ELF-1 (cell line): Measurements from ENCODE around the gene OR2S2.
"Not testable (repeated sequence)": the region's sequence is repeated elsewhere in the genome, so short reads cannot be mapped to it uniquely, and the experiment has no call there.

Source experiments
- DNase-seq: peaks from one replicate; pipeline ENCODE4 v3.0.0-alpha.2; 2016; ENCODE audit warnings: low read depth, low spot score

OR2S2 gene

DNA sequence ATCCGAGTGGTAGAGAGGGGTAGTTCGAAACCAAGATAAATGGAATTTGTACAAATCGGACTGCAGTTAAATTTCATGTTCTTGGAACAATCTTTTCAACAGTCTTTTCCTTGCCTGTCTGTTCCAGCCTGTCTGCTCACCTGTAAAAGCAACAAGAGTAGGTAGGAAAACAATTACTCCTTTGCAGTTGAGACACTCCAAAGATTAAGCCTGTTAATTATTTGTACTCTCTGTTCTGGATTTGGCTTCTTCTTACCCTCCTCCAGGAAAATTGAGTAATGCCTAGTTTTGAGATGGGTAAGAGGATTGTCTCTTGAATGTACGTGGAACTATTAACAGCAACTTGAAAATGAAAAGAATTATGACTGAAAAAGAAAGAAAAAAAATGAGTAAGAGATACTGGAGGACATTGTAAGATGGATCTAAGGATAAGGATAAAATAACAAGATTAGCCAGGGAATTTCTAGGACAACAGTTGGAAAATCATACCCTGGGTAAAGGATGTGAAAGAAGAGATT, 24.3 kb downstream of the OR2S2 start:
- DNase-seq: no peak

DNA sequence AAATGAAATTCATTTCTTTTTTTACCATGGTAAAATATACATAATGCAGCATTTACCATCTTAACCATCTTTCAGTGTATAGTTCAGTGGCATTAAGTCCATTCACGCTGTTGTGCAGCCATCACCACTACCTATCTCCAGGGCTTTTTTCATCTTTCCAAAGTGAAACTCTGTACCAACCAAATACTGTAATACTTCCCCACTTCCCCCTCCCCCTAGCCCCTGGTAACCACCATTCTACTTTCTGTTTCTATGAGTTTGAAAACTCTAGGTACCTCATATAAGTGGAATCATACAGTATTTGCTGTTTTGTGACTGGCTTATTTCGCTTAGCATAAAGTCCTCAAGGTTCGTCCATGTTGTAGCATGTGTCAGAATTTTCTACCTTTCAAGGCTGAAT, 25.2 kb downstream of the OR2S2 start:
- DNase-seq: no peak

DNA sequence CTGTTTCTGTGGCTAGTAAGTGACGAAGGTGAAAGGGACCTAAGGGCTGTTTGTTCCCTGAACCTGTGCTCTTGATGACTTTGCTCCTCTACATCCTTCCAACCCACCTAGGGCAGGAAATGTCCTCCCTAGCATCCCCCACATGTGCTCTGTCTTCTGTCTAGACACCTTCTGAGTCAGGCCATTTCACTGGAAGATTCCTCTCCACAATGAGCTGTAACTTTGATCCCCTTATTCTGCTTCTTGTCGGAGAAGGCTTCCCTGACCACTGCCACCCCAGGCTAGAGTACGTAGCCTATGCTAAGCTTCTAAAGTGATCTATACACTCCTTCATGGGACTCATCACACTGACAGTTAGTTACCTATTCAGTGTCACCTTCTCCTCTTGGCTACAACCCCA, 27.0 kb downstream of the OR2S2 start:
- no peak for DNase-seq

DNA sequence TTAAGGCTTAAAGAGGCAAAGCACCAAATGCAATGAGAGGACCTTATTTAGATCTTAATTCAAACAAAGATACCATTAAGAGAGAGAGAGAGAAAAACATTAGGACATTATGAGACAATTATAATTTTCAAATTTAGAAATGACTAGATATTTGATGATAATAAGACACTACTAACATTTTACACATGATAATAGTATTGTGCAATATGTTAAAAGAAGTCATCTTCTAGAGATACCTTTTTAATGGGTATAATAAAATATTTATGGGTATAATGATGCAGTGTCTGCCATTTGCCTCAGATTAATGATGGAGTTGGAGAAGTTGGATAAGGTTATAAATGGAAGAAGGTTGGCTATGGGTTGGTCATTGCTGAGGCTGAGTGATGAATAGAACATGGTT, 27.4 kb downstream of the OR2S2 start:
- DNase-seq: no peak

DNA sequence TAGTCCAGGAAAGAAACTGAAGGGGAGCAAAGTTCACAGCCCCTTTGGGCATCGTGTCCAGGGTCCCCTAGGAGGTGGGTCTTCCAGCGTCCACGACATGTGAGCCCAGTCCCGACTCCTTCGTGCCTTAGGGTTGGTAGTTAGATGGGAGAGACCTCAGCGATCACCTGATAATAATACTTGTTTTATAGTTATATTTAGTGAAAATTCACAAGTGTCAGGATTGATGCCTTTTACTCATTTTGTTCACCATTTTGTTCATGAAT, 28.6 kb downstream of the OR2S2 start:
- no peak for DNase-seq

DNA sequence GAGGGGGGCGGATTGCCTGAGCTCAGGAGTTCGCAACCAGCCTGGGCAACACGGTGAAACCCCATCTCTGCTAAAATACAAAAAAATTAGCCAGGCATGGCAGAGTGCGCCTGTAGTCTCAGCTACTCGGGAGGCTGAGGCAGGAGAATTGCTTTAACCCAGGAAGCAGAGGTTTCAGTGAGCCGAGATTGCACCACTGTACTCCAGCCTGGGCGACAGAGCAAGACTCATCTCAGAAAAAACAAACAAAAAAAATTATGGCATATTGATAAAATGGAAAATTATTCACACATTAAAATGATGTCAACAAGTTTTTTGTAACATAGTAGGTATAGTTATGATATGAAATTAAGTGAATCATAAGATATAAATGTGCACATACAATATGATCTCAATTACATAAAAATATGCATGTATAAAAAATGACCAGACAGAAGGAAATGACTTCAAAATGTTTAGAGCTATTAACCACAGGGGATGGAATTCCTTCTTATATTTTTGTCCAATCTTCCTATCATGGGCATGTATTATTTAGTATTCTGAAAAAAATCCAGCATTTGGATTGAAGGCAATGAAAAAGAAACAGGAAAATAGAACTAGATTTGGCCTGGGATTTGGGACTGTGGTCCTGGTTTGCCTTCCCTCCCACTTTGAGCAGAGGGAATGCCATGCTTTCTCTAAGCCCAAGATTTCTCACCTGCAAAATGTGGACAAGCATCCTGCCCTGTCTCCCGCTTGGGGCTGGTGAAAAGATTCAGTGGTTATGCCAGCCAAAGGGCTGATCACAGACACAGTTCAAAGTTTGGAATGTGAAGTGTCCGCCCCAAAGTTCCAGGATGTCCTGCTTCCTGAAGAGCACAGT, 29.1 kb downstream of the OR2S2 start:
- no peak for DNase-seq

DNA sequence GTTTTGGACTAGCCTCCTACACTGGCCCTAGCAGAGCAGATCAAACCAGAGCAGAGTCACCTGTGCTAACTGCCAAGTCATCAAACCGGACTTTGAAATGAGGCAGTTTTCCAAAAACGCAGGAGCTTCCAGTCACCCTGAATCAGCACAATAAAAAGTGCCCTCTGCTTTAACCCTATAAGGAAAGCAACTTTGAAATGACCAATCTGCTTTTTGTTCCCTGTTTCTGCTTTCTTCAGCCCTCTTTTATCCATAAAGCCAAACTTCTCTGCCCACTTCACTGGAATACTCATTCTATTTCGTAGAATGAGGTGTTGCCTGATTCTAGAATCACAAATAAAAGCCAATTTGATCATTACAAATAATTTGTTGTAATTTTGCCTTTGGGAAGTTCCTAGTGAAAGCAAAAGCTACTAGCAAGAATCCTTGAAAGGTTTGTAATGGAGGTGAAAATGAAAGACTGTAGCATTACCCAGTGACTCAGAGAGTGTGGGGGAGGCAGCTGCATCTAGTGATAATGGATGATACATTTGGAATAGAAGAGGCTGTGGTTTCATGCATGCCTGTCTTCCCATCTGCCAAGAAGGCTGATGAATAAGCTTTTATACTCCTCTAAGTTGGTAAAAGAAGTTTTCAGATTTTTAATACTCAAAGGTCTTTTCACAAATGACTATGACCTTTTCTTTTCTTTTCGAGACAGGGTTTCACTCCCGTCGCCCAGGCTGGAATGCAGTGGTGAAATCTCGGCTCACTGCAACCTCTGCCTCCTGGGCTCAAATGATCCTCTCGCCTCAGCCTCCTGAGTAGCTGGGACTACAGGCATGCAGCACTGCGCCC, 33.8 kb downstream of the OR2S2 start:
- DNase-seq: no peak

DNA sequence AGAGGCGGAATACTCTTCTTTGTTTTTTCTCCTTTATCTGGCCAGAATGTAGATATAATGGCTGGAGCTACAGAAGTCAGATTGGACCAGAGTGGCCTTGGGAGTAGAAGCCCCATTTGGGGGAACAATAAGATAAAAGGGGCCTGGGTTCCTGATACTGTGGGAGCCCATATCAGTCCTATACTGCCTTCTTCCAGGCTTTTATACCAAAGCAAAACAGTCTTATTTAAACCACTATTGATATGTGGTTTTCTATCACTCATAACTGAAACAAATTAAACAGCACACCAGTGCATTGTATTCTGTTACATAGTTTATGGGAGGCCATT, 34.4 kb downstream of the OR2S2 start:
- no peak for DNase-seq

DNA sequence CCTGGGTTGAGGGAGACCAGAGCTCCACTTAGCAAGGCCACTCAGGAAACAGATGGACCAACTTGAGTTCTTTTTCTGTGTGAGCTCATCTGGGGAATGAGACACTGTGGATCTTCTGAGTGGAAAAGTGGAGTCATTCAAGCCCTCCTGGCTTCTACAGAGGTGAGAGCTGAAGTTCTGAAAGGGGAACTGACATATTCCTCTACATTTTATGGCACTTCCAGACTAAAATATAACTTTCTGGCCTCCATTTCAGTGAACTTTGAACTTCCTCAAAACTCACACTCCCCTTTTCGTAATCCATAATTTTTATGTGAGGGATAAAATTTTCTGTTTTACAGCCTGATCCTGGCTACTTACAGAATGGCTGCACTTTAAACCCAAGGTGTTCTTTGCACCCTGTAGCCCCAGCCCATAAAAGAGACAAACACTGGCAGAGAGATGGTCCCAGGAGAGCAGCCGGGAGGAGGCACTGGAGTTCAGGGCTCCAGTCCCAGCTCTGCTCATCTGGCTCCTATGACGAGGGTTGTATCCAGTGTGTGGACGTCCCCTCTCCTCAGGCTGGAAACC, 37.8 kb downstream of the OR2S2 start:
- no peak for DNase-seq

DNA sequence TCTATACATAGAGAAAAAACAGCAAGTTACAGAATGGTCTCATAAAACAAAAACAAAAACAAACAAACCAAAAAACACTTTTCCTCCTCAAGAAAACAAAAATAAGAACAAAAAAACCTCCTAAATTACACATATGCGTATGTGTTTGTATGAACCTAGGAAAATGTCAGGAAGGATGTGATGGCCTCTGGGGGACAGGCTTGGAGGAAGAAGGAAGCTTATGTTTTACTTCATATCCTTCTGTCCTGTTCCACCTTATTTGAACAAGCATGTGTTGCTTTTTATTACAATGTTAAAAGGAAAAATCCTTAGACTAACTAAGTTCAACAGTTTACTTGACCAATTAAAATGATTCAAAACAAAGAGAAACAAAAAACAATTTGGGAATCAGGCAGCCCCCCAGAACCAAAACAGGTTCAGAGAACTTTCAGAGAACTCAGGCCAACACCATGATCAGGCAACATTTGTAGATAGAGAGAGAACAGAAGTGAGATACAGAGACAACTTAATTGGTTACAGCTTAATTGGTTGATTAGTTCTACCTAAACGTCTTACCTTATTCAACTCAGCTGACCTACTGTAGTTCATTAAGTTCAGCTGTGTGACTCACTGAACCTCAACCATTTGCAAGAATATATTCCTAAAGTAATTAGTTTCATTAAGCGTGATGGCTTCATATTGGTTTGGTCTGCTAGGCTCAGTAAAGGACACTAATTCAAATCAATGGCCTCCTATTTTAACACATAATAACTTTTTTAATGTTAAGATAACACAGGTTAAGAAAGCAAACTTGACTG, 38.5 kb downstream of the OR2S2 start:
- no peak for DNase-seq

DNA sequence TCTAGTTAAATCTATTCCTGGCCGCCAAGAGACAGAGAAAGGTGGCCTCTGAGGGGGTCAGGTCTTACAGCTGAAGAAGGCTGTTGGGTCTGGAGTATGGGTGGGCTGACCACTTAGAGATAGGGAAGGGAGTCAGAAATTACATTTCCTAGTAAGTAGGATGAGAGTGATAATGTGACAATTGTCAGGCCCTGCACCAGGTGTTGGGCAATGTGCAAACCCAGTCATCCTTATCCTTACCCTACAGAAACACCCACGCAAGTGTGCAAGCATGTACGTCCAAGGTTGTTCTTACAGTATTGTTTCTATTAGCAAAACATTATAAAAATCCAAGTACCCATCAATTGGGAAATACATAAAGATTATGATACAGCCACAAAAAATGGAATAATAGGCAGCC, 39.2 kb downstream of the OR2S2 start:
- no peak for DNase-seq

DNA sequence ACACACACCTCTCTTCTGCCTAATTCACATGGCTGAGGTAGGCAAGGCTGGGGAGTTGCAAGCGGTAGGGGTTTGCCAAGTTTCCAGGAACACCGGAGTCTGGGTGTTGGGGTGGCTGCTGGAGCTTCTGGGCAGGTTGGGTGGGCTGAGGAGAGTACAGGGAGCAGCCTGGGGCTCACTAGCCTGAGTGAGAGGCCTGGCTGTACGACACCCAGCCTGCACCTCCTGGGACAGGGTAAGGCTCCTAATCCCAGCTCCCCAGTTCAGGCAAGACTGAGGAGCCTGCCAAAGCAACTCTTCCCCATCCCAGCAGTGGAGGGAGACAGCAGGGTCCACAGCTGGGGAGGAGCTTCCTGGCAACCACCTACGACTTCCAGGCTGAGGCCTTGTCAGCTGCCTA, 40.7 kb downstream of the OR2S2 start:
- no peak for DNase-seq

DNA sequence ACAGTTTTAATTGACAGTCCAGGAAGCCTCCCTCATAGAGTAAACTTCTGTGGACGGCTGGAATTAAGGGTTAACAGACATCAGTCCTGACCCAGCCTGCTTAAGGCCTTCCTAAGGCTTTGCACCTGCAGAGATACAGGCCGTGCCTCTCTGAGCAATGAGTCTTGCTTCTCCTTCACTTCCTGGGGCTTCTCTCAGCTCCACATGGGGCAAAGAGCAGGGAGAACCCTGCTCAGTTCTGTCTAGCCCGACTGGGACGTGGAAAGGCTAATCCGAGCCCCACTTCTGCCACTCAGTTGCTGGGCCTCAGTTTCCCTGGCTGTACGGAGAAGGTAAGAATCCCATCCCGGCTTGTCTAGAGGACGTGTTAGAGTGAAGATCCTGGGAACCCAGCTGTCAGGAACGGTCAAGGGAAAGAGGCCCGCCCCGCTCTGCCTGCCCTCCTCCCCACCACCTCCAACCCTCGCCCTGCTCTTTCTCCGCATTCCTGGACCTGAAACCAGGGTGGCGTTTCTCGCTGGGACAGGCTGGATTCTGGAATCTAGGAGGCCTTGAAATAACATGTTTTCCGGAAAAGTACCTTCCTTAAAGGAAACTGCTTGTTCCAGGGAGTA, 42.2 kb downstream of the OR2S2 start:
- no peak for DNase-seq

DNA sequence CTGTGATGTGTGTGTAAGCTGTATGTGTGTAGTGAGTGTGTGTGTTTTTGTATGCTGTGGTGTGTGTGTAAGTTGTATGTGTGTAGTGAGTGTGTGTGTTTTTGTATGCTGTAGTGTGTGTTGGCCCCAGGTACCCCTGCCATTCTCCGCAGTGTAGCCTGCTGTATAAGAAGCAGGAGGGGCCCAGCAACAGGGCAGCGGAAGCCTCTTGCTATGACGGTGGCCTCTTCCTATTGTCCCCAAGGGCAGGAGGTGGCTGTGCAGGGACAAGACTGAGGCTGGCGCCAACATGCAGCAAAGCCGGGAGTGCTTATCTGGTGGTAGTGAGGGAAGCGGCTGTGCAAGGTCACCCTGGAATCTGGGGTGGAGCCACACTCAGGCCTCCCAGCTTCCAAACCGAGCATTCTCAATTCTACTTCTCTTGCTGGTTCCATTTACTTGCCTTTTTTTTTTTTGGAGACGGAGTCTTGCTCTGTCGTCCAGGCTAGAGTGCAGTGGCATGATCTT, 43.6 kb downstream of the OR2S2 start:
- DNase-seq: peak; percentile 53

DNA sequence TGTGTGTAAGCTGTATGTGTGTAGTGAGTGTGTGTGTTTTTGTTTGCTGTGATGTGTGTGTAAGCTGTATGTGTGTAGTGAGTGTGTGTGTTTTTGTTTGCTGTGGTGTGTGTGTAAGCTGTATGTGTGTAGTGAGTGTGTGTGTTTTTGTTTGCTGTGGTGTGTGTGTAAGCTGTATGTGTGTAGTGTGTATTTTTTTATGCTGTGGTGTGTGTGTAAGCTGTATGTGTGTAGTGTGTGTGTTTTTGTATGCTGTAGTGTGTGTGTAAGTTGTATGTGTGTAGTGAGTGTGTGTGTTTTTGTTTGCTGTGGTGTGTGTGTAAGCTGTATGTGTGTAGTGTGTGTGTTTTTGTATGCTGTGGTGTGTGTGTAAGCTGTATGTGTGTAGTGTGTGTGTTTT, 44.5 kb downstream of the OR2S2 start:
- DNase-seq: not testable (repeated sequence)

DNA sequence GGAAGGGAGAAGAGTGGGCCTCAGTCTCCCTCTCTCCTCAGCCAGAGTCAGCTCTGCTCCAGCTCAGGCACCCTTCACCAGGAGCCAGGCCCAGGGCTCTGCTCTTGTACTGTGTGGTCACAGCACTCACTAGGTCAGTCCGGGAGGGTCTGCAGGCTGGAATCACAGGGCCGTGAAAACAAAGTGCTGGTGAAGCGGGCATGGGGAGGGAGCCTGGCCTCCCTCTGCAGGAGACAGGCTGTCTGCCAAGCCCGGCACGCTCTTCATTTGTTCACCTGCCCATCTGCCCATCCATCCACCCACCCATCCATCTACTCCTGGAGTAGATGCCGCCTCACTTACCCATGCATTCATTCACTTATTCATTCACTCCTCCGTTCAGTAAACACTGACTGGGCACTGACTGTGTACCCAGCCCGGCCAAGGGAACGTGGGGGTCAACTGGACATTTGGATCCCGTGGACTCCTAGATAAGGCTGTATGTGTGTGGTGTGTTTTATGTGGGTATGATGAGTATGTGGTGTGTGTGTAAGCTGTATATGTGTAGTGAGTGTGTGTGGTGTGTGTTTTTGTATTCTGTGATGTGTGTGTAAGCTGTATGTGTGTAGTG, 45.1 kb downstream of the OR2S2 start:
- no peak for DNase-seq

DNA sequence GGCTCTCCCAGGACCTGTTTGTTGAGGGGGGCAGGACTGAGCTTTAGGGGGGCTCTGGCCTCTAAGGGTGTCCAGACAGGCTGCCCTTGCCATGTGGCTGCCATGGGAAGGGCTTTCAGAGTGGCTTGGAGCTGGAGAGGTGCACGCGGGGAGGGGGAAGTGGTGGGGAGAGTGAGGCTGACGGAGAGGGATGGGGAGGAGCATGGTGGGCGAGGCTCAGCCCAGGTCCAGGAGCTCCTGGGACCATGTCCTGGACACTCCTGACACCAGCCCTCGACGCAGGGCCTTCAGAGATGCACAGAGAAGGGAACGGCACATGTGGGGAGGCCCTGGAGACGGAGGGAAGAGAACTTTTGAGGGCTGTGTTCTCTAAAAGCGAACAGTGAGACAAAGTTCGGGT, 46.3 kb downstream of the OR2S2 start:
- DNase-seq: no peak

DNA sequence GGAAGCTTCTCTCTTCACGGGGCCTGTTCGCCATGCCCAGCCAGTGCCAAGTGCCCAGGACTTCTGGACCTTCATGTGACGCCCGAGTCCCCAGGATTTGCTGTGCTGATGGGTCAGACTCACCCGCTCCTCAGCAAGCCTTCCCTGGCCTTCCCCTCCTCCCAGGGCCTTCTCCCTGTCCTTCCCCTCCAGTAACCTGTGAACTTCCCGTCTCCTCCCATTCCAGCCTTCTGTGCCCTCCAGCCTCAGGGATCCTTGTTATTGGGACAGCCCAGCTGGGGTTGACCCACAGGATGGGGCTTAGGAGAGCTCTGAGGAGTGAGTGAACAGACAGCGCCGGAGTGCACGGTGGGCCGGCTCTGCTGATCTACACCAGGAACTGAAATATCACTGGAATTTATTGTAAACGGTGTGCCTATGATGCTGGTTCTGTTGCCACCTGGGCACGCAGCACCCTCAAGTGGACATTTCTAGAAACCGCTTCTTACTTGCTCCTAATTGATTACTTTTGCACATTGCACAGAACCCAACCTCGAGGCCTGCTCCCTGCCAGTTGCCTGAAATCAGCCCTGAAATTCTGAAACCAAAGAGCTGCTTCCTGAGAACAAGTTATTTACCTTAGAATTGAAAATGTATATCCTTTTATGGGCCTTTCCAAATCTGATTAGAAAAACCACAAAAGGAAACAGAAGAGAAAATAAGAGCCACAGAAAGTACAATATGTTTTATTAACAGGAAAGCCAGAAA, 47.2 kb downstream of the OR2S2 start:
- peak; percentile 47 for DNase-seq

DNA sequence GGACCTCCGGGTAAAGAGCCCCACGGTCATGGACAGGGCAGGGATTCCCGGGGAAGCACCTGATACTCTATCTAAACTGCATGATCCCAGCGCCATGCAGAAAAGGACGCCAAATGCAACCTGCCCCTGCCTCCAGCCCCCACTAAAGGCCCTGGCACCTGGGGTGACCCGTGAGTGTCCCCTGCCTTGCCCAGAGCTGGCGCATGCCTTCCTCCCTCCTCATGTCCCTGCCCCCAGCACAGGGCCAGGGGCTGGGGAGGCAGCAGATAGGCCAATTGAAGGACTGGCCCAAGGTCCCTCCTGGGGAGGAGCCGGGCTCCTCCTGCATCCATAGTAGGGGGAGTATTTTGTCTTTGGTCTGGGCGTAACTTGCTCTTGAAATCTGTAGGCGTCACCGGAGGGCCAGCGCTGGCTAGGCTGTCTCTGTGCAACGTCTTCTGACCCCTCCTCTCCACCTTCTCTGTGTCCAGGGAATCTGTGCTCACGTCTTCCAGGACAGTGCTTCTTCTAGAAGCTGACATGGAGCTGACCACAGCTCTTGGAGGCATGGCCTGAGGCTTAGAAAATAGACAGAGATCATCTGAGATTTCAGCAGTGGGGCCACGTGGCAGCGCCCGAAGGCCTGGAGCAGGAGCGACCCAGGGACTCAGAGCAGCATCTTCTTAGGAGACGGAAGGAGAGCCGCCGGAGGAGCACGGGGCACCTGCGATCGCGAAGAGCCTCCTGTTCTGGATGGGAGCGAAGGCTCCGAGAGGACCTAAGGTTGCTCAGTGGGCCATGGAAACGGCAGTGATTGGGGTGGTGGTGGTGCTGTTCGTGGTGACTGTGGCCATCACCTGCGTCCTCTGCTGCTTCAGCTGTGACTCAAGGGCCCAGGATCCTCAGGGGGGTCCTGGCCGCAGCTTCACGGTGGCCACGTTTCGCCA, 48.0 kb downstream of the OR2S2 start:
- no peak for DNase-seq
